ENCODE results near the gene MS4A14. TPM values are rescaled to one million over a fixed set of nuclear protein-coding genes. Genes with fewer than 3 reads are reported as not detected.

MS4A14 gene
- total RNA-seq = not detected

GRCh38 chr11:60396382-60396781 lies at the start of gene MS4A14:
Gene MS4A14, plus strand, starts transcription at chr11:60396459. Its CDS starts 120 bp downstream, at chr11:60396579.

GRCh38 chr11:60378354-60378753 lies 17.9 kb upstream of the MS4A14 start, which contains the start of gene MS4A7:
Gene MS4A7, plus strand, starts transcription at chr11:60378532. Its CDS starts 4,610 bp downstream, at chr11:60383142.

GRCh38 chr11:60429272-60429671 lies 33.0 kb downstream of the MS4A14 start, which contains the start of gene MS4A5:
Gene MS4A5, plus strand, starts transcription at chr11:60429572. Its CDS starts 103 bp downstream, at chr11:60429675.

GRCh38 chr11:60455531-60456042 lies 59.3 kb downstream of the MS4A14 start, which contains the start of gene MS4A1:
Gene MS4A1, plus strand, starts transcription at chr11:60455847. Its CDS starts 6,528 bp downstream, at chr11:60462375.

Other genes with a start within 250 kb of the MS4A14 start
- gene MS4A6A, start 213.4 kb upstream of the MS4A14 start, total RNA-seq = 50.2 TPM
- 1.3 TPM for gene MS4A4E, start 153.3 kb upstream of the MS4A14 start, total RNA-seq
- gene MS4A4A, start 115.8 kb upstream of the MS4A14 start, total RNA-seq = 7.9 TPM
- not detected for gene MS4A6E, start 69.2 kb upstream of the MS4A14 start, total RNA-seq
- 13.0 TPM for gene MS4A7, start 17.9 kb upstream of the MS4A14 start, total RNA-seq
- gene MS4A5, start 33.1 kb downstream of the MS4A14 start, total RNA-seq = not detected
- gene MS4A1, start 59.4 kb downstream of the MS4A14 start, total RNA-seq = 1.3 TPM
- not detected for gene MS4A12, start 96.3 kb downstream of the MS4A14 start, total RNA-seq
- gene MS4A13, start 118.9 kb downstream of the MS4A14 start, total RNA-seq = not detected

Data from metanephros (tissue), 1 donor.